ENCODE measurements around the gene WNT9A. TPM values are rescaled to one million over a fixed set of nuclear protein-coding genes. Genes with fewer than 3 reads are reported as not detected.

The WNT9A gene
- total and polyA plus RNA-seq, 7 donors, result 7.6 to 49.7 (median 22.0) TPM

DNA sequence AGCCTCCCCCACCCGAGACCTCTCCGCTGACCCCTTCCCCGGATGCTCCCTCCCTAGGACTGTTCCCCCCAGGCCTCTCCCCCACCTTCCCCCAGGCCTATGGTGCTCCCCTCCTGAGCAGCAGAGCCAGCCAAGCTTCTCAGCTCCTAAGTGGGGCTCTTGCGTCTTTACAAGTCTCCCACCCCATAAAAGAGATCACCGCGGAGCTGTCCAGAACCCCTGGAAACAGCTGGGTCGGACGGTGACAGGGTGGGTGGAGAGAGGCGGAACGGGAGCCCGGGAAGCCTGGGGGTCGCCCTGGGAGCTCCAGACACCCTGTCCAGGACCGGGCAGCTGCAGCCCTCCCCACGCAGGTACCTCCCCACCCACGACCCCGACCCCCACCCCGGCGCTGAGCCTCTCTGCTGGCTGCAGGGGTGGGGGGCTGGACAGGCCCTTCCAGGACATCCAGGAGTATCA is 61.2 kb downstream of the WNT9A start:
- Histone ChIP-seq H3K4me3 (peak overlapping the region; percentile 53), H3K27me3 (ENCODE audit: insufficient read depth in 3 of 3, low read length in 2 of 3) (peaks cover 0 to 5% (median 0%) of the 10 kb centered on the region in 3 donors), H3K27ac (no peak overlapping the region), H3K4me1 (peaks cover 8% of the 10 kb centered on the region), H3K36me3 (ENCODE audit: insufficient read depth in 1 of 2, low read depth in 1 of 2) (no peaks in the 10 kb centered on the region), H3K9me3 (no peaks in the 10 kb centered on the region)
- 23 to 28% (median 26%) methylated on average over 18 of the region's 18 CpGs for WGBS, 3 donors
- ATAC-seq (no peak), DNase-seq (peak in 1 of 2 donors; percentile 30)
- TF ChIP-seq, protein P1, sequence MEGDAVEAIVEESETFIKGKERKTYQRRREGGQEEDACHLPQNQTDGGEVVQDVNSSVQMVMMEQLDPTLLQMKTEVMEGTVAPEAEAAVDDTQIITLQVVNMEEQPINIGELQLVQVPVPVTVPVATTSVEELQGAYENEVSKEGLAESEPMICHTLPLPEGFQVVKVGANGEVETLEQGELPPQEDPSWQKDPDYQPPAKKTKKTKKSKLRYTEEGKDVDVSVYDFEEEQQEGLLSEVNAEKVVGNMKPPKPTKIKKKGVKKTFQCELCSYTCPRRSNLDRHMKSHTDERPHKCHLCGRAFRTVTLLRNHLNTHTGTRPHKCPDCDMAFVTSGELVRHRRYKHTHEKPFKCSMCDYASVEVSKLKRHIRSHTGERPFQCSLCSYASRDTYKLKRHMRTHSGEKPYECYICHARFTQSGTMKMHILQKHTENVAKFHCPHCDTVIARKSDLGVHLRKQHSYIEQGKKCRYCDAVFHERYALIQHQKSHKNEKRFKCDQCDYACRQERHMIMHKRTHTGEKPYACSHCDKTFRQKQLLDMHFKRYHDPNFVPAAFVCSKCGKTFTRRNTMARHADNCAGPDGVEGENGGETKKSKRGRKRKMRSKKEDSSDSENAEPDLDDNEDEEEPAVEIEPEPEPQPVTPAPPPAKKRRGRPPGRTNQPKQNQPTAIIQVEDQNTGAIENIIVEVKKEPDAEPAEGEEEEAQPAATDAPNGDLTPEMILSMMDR (IDR thresholded peaks at IDR 0.05), result no peak
- intact Hi-C loops (cut with DNase I), result no loop called here

DNA sequence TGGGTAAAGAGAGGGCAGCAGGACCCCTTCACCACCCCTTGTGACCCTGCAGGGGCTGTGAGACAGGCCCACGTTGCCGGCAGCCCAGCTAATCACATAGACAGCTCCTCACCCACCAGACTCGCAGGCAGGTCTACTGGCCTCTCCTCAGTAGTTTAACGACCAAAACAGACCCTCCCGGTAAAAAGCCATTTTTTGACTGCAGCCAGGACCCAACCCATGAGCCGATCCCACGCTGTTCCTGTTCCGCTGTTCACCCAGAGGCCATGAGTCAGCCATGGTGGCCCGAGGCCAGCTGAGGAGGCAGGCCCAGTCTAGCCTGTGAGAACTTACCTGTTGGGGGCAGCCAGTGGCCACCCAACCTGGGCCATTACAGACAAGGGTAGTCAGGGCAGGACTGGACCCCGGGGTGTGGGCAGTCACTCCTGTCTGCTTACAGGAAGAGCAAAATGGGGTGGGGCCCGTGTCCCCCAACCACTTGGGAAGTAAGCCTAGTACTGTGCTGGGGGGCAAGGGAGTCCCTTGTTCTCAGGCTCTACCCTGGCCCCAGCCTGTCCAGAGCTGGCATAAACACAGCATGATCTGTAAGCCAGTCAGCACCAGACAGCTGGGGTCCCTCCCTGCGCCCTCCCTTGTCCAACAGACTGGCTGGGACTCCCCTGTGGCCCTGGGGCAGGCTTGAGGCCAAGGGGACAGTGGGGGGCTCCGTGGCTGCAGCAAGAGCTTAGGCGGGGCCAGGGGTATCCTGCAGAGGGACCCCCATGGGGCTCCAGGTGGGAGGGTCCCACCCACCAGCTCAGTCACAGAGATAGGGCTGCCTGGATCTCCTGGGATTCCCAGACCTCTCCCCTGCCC is 61.9 kb downstream of the WNT9A start:
- Histone ChIP-seq H3K27me3 (ENCODE audit: insufficient read depth in 3 of 3, low read length in 2 of 3) (peaks cover 0 to 5% (median 0%) of the 10 kb centered on the region in 3 donors), H3K36me3 (ENCODE audit: insufficient read depth in 1 of 2, low read depth in 1 of 2) (no peaks in the 10 kb centered on the region), H3K9me3 (no peaks in the 10 kb centered on the region), H3K27ac (no peak overlapping the region), H3K4me3 (no peak overlapping the region), H3K4me1 (peaks cover 8% of the 10 kb centered on the region)
- WGBS, 3 donors, result 38 to 41% (median 39%) methylated on average over 14 of the region's 14 CpGs
- intact Hi-C loops (cut with DNase I), result no loop called here
- ATAC-seq, result peak; percentile 42 to 74 (median 70)
- DNase-seq, result peak; percentile 79 to 84
- TF ChIP-seq, protein P1 (IDR thresholded peaks at IDR 0.05), result no peak

DNA sequence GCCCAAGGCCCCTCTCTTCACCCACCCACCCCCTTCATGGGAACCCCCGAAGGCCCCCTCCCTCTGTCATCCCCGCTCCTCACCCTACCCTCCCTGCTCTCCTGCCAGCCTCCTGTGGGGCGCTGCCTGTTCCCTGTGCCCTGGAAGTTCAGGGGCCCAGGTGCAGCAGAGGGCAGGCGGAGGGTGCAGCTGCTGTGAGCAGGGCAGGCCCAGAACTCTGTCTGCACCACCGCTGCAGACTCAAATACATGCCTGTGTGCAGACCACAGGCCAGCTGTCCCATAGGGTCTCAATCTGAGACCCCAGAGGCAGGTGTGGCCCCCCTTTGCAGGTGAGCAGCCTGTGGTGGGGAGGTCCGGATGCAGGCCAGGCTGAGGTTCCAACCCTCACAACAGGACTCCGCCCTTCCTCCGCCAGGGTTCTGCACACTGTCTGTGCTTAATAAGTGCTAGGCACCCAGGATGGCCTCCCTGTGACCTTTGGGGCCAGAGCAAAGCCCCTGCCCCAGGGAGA is 62.5 kb downstream of the WNT9A start:
- H3K36me3 ChIP-seq (ENCODE audit: insufficient read depth in 1 of 2, low read depth in 1 of 2), result no peaks in the 10 kb centered on the region
- no peaks in the 10 kb centered on the region for H3K9me3 ChIP-seq
- TF ChIP-seq, protein P1 (IDR thresholded peaks at IDR 0.05), result no peak
- intact Hi-C loops (cut with DNase I), result no loop called here
- 82 to 91% (median 86%) methylated on average over 8 of the region's 8 CpGs for WGBS, 3 donors
- no peak overlapping the region for H3K4me3 ChIP-seq
- peaks cover 8% of the 10 kb centered on the region for H3K4me1 ChIP-seq
- ATAC-seq (no peak), DNase-seq (peak in 1 of 2 donors; percentile 11)
- H3K27me3 ChIP-seq (ENCODE audit: insufficient read depth in 3 of 3, low read length in 2 of 3), result peaks cover 0 to 5% (median 0%) of the 10 kb centered on the region in 3 donors
- H3K27ac ChIP-seq, result no peak overlapping the region

DNA sequence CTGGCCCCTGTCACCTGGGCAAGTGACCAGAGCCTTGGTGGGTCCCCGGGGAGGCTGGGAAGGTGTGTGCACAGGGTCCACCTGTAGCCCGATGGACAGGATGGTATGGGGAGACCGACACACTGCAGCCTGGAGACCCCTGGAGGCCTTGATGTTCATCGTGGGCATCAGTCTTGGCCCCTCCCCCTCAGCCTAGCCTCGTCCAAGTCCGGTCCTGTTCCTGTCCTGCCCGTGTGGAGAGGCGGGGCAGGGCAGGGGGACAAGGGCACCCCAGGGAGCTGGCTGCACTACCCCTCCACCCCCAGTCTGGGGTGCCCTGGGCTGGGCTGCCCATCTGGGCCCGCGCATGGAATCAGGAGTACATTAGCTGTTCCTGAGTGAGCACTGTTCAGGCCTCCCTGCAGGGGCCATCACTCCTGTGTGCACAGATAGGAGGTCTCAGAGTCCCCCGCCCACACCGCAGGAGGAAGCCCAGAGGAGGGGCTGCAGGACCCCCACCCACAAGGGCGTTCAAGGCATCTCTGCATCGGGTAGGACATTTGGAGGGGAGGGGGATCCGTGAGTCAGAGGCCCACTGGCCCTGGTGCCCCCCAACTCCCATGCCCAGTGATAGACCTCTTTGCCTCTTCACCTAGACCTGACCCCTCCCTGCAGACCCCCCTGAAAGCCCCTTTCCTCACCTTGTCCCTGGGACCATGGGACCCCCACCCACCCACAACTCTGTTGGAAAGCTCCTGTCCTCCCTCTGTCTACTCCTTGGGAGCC is 63.2 kb downstream of the WNT9A start:
- intact Hi-C loops (cut with DNase I), result no loop called here

More for the DNA sequence above, 63.2 kb downstream of the WNT9A start:
- peak; percentile 9 to 25 for DNase-seq
- peaks cover 8% of the 10 kb centered on the region for H3K4me1 ChIP-seq
- TF ChIP-seq, protein P1 (IDR thresholded peaks at IDR 0.05), result no peak
- no peak overlapping the region for H3K27ac ChIP-seq
- peaks cover 0 to 5% (median 0%) of the 10 kb centered on the region in 3 donors for H3K27me3 ChIP-seq (ENCODE audit: insufficient read depth in 3 of 3, low read length in 2 of 3)
- H3K36me3 ChIP-seq (ENCODE audit: insufficient read depth in 1 of 2, low read depth in 1 of 2), result no peaks in the 10 kb centered on the region
- 91 to 94% (median 94%) methylated on average over 13 to 15 of the region's 15 CpGs for WGBS, 3 donors
- no peak for ATAC-seq
- no peaks in the 10 kb centered on the region for H3K9me3 ChIP-seq
- no peak overlapping the region for H3K4me3 ChIP-seq

All from psoas muscle (tissue), 8 donors.